HG03469 (cell line): ENCODE results near the gene KDM4B.
"Not testable (repeated sequence)": the region's sequence is repeated elsewhere in the genome, so short reads cannot be mapped to it uniquely, and the experiment has no call there.

Experiments used
- ATAC-seq: cut with Tn5 transposase; IDR thresholded peaks from one replicate; pipeline ENCODE4 v1.9.1; 2021; ENCODE audit warnings: mild to moderate bottlenecking, moderate library complexity, moderate number of reproducible peaks; ENCODE audit not compliant: unreplicated experiment

The KDM4B gene

GRCh38 chr19:5147074-5147977 lies 178.4 kb downstream of the KDM4B start:
- no peak for ATAC-seq

GRCh38 chr19:5147978-5148793 lies 179.3 kb downstream of the KDM4B start:
- no peak for ATAC-seq

GRCh38 chr19:5148794-5149190 lies 179.9 kb downstream of the KDM4B start:
- ATAC-seq = no peak

- ATAC-seq = no peak
Measured at GRCh38 chr19:5149508-5149907, 180.6 kb downstream of the KDM4B start.

GRCh38 chr19:5149932-5150901 lies 181.3 kb downstream of the KDM4B start:
- ATAC-seq = no peak

- no peak for ATAC-seq
Measured at GRCh38 chr19:5150902-5151741, 182.2 kb downstream of the KDM4B start.

- no peak for ATAC-seq
Measured at GRCh38 chr19:5152013-5152763, 183.3 kb downstream of the KDM4B start.

- no peak for ATAC-seq
Measured at GRCh38 chr19:5152767-5153532, 184.0 kb downstream of the KDM4B start.

- ATAC-seq = no peak
Measured at GRCh38 chr19:5153601-5154128, 184.8 kb downstream of the KDM4B start.

- ATAC-seq = no peak
Measured at GRCh38 chr19:5154129-5154798, 185.4 kb downstream of the KDM4B start.

GRCh38 chr19:5154799-5155426 lies 186.0 kb downstream of the KDM4B start:
- no peak for ATAC-seq

GRCh38 chr19:5155586-5156210 lies 186.8 kb downstream of the KDM4B start:
- no peak for ATAC-seq

- no peak for ATAC-seq
Measured at GRCh38 chr19:5156231-5156986, 187.5 kb downstream of the KDM4B start.

- no peak for ATAC-seq
Measured at GRCh38 chr19:5157186-5157585, 188.3 kb downstream of the KDM4B start.

- ATAC-seq = not testable (repeated sequence)
Measured at GRCh38 chr19:5158549-5159134, 189.7 kb downstream of the KDM4B start.
